NCI-H2196 (cell line): ENCODE data around the gene UQCC5.
"Not testable (repeated sequence)": the region's sequence is repeated elsewhere in the genome, so short reads cannot be mapped to it uniquely, and the experiment has no call there.

Source experiments
- DNase-seq: peaks from one replicate; lab custom pipeline; 2025; ENCODE audit not compliant: unreplicated experiment; lab: John Stamatoyannopoulos, UW

Gene UQCC5

DNA sequence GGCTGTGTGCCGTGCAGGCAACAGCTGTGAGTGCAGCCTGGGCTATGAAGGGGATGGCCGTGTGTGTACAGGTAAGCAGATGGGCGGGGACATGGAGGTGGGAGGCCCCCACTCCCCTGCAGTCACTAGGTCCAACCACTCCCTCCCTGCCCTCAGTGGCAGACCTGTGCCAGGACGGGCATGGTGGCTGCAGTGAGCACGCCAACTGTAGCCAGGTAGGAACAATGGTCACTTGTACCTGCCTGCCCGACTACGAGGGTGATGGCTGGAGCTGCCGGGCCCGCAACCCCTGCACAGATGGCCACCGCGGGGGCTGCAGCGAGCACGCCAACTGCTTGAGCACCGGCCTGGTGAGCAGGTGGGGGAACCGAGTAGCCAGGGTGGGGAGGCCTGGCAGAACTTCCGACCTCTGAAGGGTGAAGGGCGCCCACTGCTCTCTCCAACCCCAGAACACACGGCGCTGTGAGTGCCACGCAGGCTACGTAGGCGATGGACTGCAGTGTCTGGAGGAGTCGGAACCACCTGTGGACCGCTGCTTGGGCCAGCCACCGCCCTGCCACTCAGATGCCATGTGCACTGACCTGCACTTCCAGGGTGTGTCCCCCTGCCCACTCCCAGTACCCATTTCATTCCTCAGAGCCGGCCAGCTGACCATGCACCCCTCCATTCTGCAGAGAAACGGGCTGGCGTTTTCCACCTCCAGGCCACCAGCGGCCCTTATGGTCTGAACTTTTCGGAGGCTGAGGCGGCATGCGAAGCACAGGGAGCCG lies 14.3 kb upstream of the UQCC5 start:
- no peak for DNase-seq

DNA sequence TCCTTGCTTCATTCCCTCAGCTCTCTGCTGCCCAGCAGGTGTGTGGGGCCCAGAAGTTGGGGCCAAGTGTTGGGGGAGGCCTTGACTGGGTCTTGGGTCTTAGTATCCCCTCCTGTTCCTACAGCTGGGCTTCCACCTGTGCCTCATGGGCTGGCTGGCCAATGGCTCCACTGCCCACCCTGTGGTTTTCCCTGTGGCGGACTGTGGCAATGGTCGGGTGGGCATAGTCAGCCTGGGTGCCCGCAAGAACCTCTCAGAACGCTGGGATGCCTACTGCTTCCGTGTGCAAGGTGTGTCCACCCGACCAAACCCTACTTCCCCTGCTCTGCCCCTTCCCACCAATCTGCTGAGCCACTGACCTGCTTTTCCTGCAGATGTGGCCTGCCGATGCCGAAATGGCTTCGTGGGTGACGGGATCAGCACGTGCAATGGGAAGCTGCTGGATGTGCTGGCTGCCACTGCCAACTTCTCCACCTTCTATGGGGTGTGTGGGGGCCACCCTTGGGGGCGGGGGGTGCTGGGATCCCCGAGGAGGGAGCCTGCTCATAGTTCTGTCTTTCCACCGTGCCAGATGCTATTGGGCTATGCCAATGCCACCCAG lies 13.7 kb upstream of the UQCC5 start:
- DNase-seq, result no peak

DNA sequence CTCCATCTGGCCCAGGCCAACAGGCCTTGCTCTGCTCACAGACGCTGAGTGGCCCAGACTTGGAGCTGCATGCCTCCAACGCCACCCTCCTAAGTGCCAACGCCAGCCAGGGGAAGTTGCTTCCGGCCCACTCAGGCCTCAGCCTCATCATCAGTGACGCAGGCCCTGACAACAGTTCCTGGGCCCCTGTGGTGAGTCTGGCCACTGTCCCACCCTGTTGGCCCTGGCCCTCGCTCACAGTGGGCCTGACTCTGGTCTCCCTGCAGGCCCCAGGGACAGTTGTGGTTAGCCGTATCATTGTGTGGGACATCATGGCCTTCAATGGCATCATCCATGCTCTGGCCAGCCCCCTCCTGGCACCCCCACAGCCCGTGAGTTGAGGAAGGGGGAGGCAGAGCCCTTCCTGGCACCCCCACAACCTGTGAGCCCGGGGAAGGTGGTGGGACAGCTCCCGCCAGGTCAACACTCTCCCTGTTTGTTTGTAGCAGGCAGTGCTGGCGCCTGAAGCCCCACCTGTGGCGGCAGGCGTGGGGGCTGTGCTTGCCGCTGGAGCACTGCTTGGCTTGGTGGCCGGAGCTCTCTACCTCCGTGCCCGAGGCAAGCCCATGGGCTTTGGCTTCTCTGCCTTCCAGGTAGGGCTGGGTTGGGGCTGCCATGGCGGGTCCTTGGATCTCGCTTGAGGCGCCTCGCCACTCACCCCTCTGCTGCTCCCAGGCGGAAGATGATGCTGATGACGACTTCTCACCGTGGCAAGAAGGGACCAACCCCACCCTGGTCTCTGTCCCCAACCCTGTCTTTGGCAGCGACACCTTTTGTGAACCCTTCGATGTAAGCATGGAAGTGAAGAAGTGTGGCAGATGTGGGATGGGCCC lies 12.8 kb upstream of the UQCC5 start:
- DNase-seq, result no peak

DNA sequence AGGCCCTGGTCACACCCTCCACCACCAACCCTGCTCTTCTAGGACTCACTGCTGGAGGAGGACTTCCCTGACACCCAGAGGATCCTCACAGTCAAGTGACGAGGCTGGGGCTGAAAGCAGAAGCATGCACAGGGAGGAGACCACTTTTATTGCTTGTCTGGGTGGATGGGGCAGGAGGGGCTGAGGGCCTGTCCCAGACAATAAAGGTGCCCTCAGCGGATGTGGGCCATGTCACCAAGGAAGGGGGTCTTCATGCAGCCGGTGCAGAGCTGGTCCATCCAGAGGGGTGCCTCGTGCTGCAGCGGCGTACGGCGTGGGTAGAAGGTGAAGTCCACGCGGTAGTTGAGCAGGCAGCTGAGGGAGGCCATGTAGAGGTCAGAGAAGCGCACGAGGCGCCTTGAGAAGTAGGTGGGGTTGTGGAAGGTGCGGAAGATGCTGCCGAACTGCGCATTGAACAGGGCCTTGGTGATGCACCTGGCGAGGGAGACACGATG lies 12.1 kb upstream of the UQCC5 start:
- no peak for DNase-seq

DNA sequence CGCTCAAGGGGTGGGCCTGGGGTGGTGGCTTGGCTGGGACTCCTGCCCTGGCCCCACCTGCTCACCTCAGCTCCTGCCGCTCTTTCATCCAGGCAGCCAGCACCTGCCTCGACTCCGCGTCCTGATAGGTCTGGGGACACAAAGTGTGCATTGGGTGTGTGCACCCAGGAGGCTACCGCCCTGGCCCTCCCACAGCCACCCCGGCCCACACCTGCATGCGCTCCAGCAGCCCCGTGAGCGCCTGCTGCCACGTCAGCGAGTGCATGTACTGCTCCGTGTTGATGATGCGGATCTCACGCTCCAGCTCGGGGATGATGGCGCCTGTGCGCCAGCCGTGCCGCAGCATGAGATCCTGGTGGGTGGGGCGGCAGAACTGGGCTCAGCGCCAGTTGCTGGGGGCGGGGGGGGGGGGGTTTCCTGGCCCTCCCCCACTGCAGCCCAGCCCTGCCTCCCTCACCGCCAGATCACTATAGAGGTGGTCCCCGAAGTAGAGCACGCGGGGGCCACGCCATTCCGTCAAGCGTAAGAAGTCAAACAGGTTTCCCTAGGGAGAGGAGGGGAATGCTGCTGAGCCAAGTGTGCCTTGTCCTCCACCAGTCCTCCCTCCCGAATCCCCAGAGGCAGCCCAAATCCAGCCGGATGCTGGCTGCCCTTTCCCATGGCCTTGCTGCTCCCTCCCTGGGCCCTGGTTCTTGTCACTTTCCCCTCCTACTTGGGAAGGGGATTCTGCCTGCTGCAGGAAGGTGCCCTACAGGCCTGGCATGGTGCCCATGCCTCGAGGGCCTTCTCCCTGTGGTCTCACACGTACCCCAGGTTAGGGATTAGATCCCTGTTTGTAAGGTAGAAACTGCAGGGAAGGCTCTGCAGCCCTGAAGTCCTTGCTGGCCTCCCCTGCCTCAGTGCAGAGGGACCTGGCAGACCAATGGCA lies 11.4 kb upstream of the UQCC5 start:
- no peak for DNase-seq

DNA sequence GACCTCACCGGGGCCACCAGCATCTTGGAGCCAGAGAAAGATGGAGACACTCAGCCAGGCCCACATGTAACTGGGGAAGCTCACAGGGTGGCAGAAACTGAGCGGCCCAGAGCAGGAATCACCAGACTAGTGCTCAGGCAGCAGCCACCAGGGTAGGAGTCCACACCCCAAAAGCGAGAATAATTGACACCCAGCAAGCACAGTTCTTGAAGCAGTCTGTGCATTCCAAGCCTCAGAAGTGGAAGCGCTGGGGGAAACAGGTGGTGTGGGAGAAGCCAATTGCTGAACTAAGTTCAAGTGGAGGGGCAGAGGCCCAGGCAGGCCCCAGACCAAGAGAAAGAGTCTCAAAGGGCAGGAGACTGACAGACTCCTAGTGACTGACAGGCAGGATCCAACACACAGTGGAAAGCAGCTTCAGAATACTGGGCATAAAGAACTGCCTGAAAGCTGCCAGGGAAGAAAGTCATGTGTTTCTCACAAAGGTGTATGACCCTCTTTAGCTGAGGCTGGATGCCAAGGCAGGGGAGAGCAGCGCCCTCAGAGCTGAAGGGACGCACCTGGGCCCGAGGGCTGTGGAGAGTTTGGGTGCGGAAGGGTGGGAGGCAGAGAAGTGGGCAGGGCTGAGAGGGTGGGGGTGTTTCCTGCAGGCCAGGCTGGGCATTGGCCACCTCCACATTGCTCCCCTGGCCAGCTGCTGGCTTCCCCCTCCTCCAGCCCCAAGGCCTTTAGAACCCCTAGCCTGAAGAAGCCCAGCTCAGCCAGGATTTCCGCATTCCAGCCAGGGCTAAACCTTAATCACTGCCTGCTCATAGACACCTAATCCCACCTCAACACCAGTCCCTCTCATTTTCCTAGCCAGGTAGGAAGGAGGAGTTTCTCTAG lies 10.5 kb upstream of the UQCC5 start:
- no peak for DNase-seq

DNA sequence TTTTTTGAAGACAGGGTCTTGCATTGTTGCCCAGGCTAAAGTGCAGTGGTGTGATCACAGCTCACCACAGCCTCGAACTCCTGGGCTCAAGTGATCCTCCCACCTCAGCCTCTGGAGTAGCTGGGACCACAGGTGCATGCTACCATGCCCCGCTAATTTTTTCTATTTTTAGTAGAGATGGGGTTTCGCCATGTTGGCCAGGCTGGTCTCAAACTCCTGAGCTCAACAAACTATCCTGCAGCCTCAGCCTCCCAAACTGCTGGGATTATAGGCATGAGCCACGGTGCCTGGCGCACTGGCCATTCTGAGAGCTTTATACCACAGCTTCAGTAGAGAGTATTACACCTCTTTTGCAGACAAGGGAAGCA lies 9.8 kb upstream of the UQCC5 start:
- DNase-seq, result not testable (repeated sequence)

DNA sequence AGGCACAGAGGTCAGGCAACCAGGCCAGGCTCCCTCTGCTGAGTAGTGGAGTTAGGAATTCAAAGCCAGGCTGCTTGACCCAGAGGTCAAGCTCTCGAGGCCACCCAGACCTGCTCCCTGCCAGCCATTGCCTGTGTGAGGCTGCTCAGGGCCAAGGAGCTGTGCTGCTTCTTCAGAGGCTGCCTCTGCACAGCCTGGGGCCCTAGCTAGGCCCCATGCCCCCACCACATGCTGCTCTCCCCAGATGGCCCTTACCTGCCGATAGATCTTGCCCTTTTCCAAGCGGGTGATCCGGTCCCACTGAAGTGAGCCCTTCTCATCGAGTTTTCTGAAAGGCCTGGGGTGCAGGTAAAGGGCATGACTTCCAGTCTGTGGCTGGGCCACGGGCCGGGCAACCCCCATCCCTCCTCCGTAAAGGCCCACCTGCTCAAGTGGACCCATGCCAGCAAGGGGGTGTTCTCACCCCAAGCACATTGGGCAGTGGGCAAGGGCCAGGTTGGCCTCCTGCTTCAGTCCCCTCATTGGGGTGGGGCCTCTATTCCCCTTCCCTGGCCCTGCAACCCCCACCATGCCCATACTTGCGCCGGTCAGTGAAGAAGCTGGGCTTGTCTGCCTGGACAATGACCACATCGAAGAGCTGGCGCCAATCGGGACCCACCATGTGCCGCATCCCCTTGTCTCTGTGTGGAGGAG lies 9.2 kb upstream of the UQCC5 start:
- DNase-seq, result no peak

DNA sequence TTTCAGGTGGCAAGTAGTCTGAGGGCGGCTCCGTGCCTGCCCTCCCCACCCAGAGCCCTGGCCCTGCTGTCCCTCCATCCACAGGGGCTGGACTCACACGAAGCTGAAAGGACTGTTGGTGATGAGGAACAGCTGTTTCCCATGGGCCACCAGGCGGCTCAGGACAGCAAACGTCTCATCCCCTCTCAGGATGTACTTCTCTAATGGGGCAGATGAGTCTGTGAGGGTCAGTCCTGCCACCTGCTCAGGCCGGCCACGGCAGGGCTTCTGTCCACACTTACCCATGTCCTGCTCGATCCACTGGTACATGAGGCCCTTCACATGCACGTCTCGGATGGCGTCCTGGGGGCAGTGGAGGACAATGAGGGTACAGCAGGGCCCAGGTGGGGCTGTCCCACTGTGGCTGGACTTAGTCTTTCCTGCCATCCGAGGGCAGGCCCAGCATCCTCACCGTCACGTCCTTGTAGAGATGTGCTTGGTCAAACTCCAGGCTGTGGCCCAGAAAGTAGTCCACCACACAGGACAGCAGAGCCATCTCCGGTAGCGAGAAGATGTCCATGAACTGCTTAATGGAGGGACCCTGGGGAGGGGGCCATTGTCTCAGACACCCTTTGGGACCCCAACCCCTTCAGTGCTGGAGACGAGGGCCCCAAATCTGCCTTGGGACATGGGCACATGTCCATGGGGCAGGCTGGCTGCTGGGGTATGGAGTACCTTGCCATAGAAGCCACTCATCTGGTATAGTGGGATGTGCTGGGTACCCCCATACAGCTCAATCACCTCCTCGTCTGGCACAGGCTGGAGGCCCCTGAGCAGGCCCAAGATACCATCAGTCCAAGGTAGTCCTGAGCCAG lies 8.4 kb upstream of the UQCC5 start:
- no peak for DNase-seq

DNA sequence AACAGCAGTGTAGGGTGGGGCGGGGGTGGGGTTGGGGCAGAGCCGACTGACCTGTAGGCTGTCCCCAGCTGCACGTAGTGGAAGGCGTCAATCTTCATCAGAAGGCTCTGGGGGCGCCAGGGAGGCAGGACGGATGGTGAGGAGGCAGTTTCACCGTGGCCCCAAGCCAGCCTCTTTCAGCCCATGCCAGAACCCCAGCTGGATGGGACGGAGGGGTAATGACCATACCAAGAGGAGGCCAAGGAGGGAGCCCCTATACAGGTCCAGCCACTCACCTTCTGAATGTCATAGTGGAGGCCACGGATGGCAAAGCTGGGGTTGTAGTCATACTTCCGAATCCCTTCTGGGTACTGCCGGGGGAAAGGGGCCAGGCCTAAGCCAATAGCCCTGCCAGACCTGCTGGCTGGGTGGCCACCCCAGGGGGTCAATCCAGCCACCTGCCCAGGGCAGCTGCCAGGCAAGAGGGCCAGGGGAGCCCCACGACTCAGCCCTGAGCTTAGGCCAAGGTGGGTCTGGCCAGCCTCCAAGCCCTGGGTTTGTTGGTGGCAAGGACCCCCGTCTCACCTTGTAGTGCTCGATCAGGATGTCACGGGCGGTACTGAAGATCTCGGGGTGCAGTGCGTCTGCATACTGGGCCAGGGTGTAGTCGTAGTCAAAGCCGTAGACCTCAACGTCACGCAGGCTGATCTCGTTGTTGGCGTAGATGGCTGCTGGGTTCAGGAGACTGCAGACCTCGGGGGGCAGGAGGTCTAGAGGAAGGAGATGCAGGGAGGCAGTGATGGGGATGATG lies 7.6 kb upstream of the UQCC5 start:
- no peak for DNase-seq

DNA sequence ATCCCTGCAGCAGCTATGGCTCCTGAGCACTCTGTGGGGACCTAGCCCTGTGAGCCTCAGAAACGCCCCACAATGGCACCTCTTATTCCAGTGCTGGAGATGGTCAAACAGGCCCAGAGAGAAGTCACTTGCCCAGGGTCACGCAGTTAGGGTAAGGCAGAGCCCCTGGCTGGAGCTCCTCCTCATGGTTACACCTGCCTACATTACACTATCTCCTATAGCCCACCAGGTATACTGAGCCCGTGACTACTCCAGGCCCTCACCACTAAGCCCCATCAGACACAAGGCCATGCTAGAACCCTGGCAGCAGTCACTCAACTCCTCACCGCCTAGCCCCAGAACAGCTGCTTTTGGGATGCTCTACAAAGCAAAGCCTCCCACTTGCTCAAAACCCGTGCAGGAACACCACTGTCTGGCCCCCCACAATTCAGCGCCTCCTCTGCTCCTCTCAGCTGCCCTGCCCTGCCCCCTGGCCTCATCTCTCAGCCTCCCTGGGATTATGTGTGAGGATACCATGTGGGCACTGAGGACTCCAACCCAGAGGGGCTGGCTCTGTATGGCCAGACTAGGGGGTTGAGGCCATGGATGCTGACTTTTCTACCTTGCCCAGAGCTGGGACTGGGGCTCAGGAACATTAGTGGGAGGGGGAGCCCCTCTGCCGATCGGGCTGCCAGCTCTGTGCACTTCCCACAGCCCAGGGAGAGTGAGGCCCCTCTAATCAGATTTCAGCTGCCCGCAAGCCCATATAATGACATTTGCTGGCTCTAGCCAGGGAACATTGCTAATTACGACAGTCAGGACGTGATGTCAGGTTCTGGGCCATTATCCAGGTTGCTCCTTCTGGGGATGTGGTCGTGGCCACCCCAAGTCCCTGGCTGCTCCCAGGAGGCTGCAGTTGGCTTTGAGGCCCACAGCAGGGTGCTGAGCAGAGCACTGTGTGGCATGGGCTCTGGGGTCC lies 6.8 kb upstream of the UQCC5 start:
- no peak for DNase-seq

DNA sequence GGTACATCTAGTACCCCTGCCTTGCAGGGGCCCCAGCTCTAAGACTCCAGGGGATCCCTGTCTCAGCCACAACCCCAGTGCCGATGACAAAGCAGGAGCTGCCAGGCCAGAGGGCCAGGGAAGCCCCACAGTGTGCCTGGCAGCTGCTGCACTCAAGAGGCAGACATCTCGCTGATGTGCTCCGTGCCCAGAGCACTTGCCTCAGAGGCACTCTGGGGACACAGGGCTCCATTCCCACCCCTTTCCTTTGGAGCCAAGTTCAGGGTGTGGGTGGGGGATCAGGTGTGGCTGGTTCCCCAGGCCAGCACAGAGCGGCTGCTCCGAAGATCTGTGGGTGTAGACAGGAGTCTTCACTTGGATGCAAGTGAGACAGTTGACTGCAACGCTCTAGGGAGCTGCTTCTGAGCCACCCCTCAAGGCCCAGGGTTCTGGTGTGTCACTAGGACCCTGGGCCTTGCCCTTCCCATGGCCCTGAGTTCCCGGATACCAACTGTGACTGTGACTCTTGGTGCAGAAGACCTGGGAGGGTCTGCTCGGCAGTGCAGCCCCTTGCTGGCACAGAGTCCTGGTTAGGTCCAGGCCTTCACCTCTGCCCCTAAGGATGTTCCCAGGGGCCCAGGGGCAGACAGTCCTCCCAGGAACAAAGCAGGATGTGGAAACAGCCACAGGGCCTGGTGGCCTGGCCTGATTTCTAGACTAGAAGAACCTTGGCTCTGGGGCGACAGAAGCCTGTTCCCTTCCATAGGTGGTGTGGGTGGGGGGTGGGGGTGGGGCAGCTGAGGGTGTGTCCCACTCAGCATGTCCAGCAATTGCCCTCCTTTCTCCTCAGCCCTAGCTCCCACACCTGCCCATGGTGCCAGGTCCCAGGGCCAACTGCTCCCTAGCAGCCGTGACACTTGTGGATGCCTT lies 5.2 kb upstream of the UQCC5 start:
- no peak for DNase-seq

DNA sequence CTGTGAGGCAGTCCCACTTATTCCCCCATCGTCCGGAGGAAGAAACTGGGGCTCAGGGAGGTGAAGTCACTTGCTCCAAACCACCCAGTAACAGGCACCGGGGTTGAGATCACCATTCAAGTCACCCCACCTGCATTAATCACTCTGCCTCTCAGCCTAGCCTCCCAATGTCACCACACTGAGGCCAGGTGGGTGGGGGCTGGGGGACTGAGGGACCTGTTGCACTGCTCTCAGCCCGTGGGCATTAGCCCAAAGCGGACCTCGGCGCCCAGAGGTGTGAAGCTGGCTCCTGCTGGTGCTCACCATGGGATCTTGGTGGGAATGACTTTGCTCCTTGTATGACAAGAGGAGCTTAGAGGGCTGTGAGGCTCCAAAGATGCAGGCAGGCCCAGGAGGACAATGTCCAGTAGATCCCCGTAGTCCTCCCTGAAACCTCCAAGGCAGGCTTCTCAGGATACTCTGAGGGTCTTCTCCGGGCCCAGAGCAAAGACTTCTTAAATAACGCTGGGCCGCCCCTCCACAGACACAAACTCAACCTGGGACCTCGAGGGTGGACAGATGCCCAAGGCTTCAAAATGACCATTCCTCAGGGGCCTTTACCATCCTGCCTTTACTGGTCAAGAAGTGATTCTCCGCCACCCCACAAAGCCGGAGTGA lies 4.4 kb upstream of the UQCC5 start:
- DNase-seq, result no peak

DNA sequence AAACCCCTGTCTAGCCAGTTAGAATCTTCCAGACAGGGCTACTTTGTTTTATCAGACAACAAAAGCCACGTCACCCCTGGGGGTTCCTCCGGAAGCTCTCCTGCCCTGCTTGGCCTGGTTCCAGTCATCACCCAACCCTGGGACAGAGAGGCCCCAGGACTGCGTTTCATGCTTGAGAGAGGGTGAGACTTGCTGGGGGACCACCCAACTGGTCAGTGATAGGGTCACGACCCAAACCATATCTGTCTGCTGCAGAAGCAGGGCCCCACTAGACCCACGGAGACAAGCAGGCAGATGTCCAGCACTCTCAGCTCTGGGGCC lies 3.9 kb upstream of the UQCC5 start:
- DNase-seq, result no peak
